ENCODE data around the gene CAPN14.
A peak's percentile ranks its signal among the peaks of the same experiment; 100 is the strongest.

The CAPN14 gene

GRCh38 chr2:31240381-31241365 is 23.4 kb upstream of the CAPN14 start:
- TF ChIP-seq Cebpa-rat (IDR thresholded peaks at IDR 0.05): no peak
- H3K9ac ChIP-seq: no peak overlapping the region
- H3K27ac ChIP-seq: peak overlapping the region in 1 of 11 experiments; percentile 55; a peak in 2 of 22 replicates
- peak overlapping the region; percentile 4 to 91 (median 73); a peak in 17 of 22 replicates for H3K4me2 ChIP-seq
- H4K20me1 ChIP-seq: peaks cover 0 to 51% (median 9%) of the 10 kb centered on the region in 11 experiments; a peak in 7 of 22 replicates
- no peak overlapping the region for H3K4me3 ChIP-seq
- H3K4me1 ChIP-seq: peaks cover 37 to 60% (median 51%) of the 10 kb centered on the region in 10 experiments
- H3K36me3 ChIP-seq: peaks cover 5 to 43% (median 14%) of the 10 kb centered on the region in 11 experiments; a peak in 18 of 22 replicates
- no peaks in the 10 kb centered on the region for H3K27me3 ChIP-seq
- H3K9me3 ChIP-seq (replicated peaks in 1 of 11): no peaks in the 10 kb centered on the region

- TF ChIP-seq Cebpa-rat (IDR thresholded peaks at IDR 0.05): no peak
- H3K9ac ChIP-seq: no peak overlapping the region
- H3K4me1 ChIP-seq: peaks cover 45 to 70% (median 60%) of the 10 kb centered on the region in 10 experiments
- H3K27ac ChIP-seq: 0 out of 22 replicates have a peak overlapping the region, but pooled peaks of 1 of the 11 experiments have one; percentile 30
- H4K20me1 ChIP-seq: peaks cover 0 to 51% (median 9%) of the 10 kb centered on the region in 11 experiments; a peak in 7 of 22 replicates
- no peaks in the 10 kb centered on the region for H3K27me3 ChIP-seq
- H3K36me3 ChIP-seq: peaks cover 4 to 37% (median 8%) of the 10 kb centered on the region in 11 experiments; a peak in 16 of 22 replicates
- no peak overlapping the region for H3K4me3 ChIP-seq
- peak overlapping the region in 8 of 11 experiments; percentile 2 to 91 (median 32); a peak in 11 of 22 replicates for H3K4me2 ChIP-seq
- H3K9me3 ChIP-seq (replicated peaks in 1 of 11): no peaks in the 10 kb centered on the region
Measured at GRCh38 chr2:31239593-31240177, 22.4 kb upstream of the CAPN14 start.

GRCh38 chr2:31238906-31239592 is 21.7 kb upstream of the CAPN14 start:
- Histone ChIP-seq H3K4me3 (no peak overlapping the region), H3K27ac (no peak overlapping the region), H3K4me1 (peaks cover 48 to 73% (median 65%) of the 10 kb centered on the region in 10 experiments), H3K9me3 (replicated peaks in 1 of 11) (no peaks in the 10 kb centered on the region), H3K36me3 (peaks cover 0 to 30% (median 2%) of the 10 kb centered on the region in 11 experiments; a peak in 13 of 22 replicates), H4K20me1 (peaks cover 0 to 51% (median 9%) of the 10 kb centered on the region in 11 experiments; a peak in 7 of 22 replicates), H3K4me2 (peak overlapping the region in 7 of 11 experiments; percentile 2 to 83 (median 31); a peak in 8 of 22 replicates), H3K27me3 (no peaks in the 10 kb centered on the region), H3K9ac (no peak overlapping the region)
- TF ChIP-seq Cebpa-rat (IDR thresholded peaks at IDR 0.05): no peak

- Histone ChIP-seq H3K27me3 (no peaks in the 10 kb centered on the region), H3K4me3 (no peak overlapping the region), H4K20me1 (peaks cover 0 to 51% (median 9%) of the 10 kb centered on the region in 11 experiments; a peak in 7 of 22 replicates), H3K27ac (no peak overlapping the region), H3K9ac (no peak overlapping the region), H3K9me3 (replicated peaks in 1 of 11) (no peaks in the 10 kb centered on the region), H3K4me2 (peak overlapping the region in 2 of 11 experiments; percentile 2 to 11; a peak in 1 of 22 replicates), H3K36me3 (peaks cover 0 to 27% (median 0%) of the 10 kb centered on the region in 11 experiments; a peak in 6 of 22 replicates), H3K4me1 (peaks cover 52 to 78% (median 70%) of the 10 kb centered on the region in 10 experiments)
- TF ChIP-seq Cebpa-rat (IDR thresholded peaks at IDR 0.05): no peak
Measured at GRCh38 chr2:31238126-31238905, 21.0 kb upstream of the CAPN14 start.

GRCh38 chr2:31237348-31238017 is 20.2 kb upstream of the CAPN14 start:
- no peaks in the 10 kb centered on the region for H3K27me3 ChIP-seq
- peaks cover 59 to 86% (median 75%) of the 10 kb centered on the region in 10 experiments for H3K4me1 ChIP-seq
- no peak overlapping the region for H3K27ac ChIP-seq
- no peak overlapping the region for H3K4me3 ChIP-seq
- no peaks in the 10 kb centered on the region for H3K9me3 ChIP-seq (replicated peaks in 1 of 11)
- H4K20me1 ChIP-seq: peaks cover 0 to 51% (median 9%) of the 10 kb centered on the region in 11 experiments; a peak in 7 of 22 replicates
- H3K36me3 ChIP-seq: peaks cover 0 to 27% (median 0%) of the 10 kb centered on the region in 11 experiments; a peak in 6 of 22 replicates
- no peak overlapping the region for H3K4me2 ChIP-seq
- TF ChIP-seq Cebpa-rat (IDR thresholded peaks at IDR 0.05): no peak
- H3K9ac ChIP-seq: no peak overlapping the region

GRCh38 chr2:31236433-31237205 is 19.3 kb upstream of the CAPN14 start:
- peaks cover 0 to 45% (median 2%) of the 10 kb centered on the region in 11 experiments; a peak in 7 of 22 replicates for H4K20me1 ChIP-seq
- H3K9me3 ChIP-seq (replicated peaks in 1 of 11): no peaks in the 10 kb centered on the region
- H3K4me3 ChIP-seq: peak overlapping the region in 5 of 10 experiments; percentile 32 to 80 (median 79); a peak in 7 of 20 replicates
- no peak for TF ChIP-seq Cebpa-rat (IDR thresholded peaks at IDR 0.05)
- H3K4me1 ChIP-seq: peaks cover 53 to 80% (median 66%) of the 10 kb centered on the region in 10 experiments
- no peaks in the 10 kb centered on the region for H3K27me3 ChIP-seq
- peak overlapping the region; percentile 89 to 99 (median 96) for H3K4me2 ChIP-seq
- no peak overlapping the region for H3K27ac ChIP-seq
- H3K36me3 ChIP-seq: peaks cover 0 to 27% (median 0%) of the 10 kb centered on the region in 11 experiments; a peak in 5 of 22 replicates
- peak overlapping the region in 1 of 11 experiments; percentile 5; a peak in 1 of 22 replicates for H3K9ac ChIP-seq

GRCh38 chr2:31235504-31235902 is 18.2 kb upstream of the CAPN14 start:
- peaks cover 46 to 68% (median 56%) of the 10 kb centered on the region in 10 experiments for H3K4me1 ChIP-seq
- H3K36me3 ChIP-seq: peaks cover 0 to 27% (median 0%) of the 10 kb centered on the region in 11 experiments; a peak in 5 of 22 replicates
- no peak overlapping the region for H3K27ac ChIP-seq
- H4K20me1 ChIP-seq: peaks cover 0 to 35% (median 0%) of the 10 kb centered on the region in 11 experiments; a peak in 5 of 22 replicates
- no peaks in the 10 kb centered on the region for H3K9me3 ChIP-seq (replicated peaks in 1 of 11)
- H3K4me3 ChIP-seq: peak overlapping the region in 6 of 10 experiments; percentile 72 to 80 (median 76); a peak in 12 of 20 replicates
- no peaks in the 10 kb centered on the region for H3K27me3 ChIP-seq
- H3K9ac ChIP-seq: peak overlapping the region in 2 of 11 experiments; percentile 17 to 82; a peak in 2 of 22 replicates
- TF ChIP-seq Cebpa-rat (IDR thresholded peaks at IDR 0.05): no peak
- peak overlapping the region; percentile 89 to 99 (median 96); a peak in 21 of 22 replicates for H3K4me2 ChIP-seq

Data from BLaER1 treated with 17β-estradiol and CSF1 and Interleukin-3, amounts not matched to agents 10 nM and 100 nM (cell line).